ENCODE data around the gene FOXF2. TPM values are rescaled to one million over a fixed set of nuclear protein-coding genes. Genes with fewer than 3 reads are reported as not detected.

The FOXF2 gene
- total and polyA plus RNA-seq, 2 donors (not counting 3 experiments of a cell fraction or from before 2014, with no cell fraction given): not detected

DNA sequence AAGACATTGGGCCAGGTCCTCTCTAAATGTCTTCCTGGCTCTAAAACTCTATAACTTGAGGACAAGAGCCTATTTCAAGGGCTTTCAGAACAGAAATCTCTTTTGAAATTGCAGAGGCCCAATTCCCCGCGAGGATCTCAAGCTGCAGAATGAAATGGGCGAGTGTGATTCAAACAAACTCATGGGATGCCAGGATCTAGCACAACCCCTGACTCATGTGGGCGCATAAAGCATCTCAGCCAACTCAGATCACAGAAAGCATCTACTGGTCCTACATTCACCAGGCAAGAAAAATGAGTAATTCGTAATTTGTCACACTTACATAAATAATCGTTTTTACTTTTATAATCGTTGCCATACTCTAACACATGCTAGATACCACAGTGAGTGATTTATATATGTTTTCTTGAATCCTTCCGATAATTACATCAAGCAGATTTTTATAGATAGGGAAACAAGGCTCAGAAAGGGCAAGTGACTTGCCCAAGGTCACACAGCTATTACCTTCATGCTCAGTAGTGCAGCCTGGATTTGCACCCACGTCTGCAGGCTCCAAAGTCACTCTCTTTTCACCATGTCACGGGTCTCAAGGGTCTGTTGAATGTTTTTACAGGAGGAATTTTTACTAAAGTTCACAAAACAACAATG is 26.2 kb downstream of the FOXF2 start:
- ChIA-PET POLR2A (no interaction called here), CTCF (interaction anchor here (1.9 kb wide), 1 partner anchor 19 kb away, joined by 6 read pairs; no protein-coding TSS in a partner anchor)
- H3K9me3 ChIP-seq (replicated peaks; ENCODE audit: control insufficient read depth, insufficient read depth, low read length): no peaks in the 10 kb centered on the region
- H3K4me2 ChIP-seq (ENCODE audit: insufficient read depth, low read length): no peak overlapping the region
- H3K27me3 ChIP-seq (ENCODE audit: control insufficient read depth in 2 of 2, insufficient read depth in 2 of 2, low read length in 2 of 2): no peaks in the 10 kb centered on the region
- FAIRE-seq (no peak), DNase-seq (ENCODE audit: low read depth, low spot score) (no peak)
- intact Hi-C loops (cut with micrococcal nuclease): no loop called here
- no peak overlapping the region for H2AFZ ChIP-seq (ENCODE audit: low read depth, low read length)
- H4K20me1 ChIP-seq (replicated peaks; ENCODE audit: control insufficient read depth, extremely low read depth, insufficient read depth, low read length): no peaks in the 10 kb centered on the region
- H3K36me3 ChIP-seq (ENCODE audit: control insufficient read depth in 2 of 2, extremely low read depth in 1 of 2, insufficient read depth in 2 of 2, low read length in 2 of 2): no peaks in the 10 kb centered on the region
- no TSS peak for BruUV-seq (replicated peaks)
- H3K9ac ChIP-seq (replicated peaks; ENCODE audit: extremely low read depth, insufficient read depth, low read length): no peak overlapping the region
- no peak overlapping the region for H3K4me3 ChIP-seq (replicated peaks in 1 of 3; ENCODE audit: insufficient read depth in 1 of 3, low read depth in 1 of 3, low read length in 3 of 3)
- no peaks in the 10 kb centered on the region for H3K9me1 ChIP-seq (replicated peaks; ENCODE audit: control insufficient read depth, extremely low read depth, insufficient read depth, low read length)
- TF ChIP-seq GATA2 (IDR thresholded peaks at IDR 0.05; ENCODE audit: insufficient read depth, insufficient read length, low read depth, low read length): no peak
- TF ChIP-seq, protein P1, sequence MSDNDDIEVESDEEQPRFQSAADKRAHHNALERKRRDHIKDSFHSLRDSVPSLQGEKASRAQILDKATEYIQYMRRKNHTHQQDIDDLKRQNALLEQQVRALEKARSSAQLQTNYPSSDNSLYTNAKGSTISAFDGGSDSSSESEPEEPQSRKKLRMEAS (IDR thresholded peaks at IDR 0.05; ENCODE audit: insufficient read depth, insufficient read length): no peak
- no peak for TF ChIP-seq FOS (IDR thresholded peaks at IDR 0.05; ENCODE audit: borderline replicate concordance, insufficient read depth, low read length)
- no peak for TF ChIP-seq MYC (IDR thresholded peaks at IDR 0.05; ENCODE audit: low read depth, low read length)
- TF ChIP-seq, protein P2, sequence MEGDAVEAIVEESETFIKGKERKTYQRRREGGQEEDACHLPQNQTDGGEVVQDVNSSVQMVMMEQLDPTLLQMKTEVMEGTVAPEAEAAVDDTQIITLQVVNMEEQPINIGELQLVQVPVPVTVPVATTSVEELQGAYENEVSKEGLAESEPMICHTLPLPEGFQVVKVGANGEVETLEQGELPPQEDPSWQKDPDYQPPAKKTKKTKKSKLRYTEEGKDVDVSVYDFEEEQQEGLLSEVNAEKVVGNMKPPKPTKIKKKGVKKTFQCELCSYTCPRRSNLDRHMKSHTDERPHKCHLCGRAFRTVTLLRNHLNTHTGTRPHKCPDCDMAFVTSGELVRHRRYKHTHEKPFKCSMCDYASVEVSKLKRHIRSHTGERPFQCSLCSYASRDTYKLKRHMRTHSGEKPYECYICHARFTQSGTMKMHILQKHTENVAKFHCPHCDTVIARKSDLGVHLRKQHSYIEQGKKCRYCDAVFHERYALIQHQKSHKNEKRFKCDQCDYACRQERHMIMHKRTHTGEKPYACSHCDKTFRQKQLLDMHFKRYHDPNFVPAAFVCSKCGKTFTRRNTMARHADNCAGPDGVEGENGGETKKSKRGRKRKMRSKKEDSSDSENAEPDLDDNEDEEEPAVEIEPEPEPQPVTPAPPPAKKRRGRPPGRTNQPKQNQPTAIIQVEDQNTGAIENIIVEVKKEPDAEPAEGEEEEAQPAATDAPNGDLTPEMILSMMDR (IDR thresholded peaks at IDR 0.05; ENCODE audit: extremely low read depth in 1 of 2, insufficient read depth in 1 of 2, low read depth in 1 of 2, low read length in 2 of 2): no peak
- TF ChIP-seq POLR2A (IDR thresholded peaks at IDR 0.05; ENCODE audit: low read depth, low read length): no peak
- TF ChIP-seq JUN (IDR thresholded peaks at IDR 0.05; ENCODE audit: borderline replicate concordance, insufficient read depth, insufficient read length, low read depth): no peak
- TF ChIP-seq EZH2 (IDR thresholded peaks at IDR 0.05; ENCODE audit: borderline replicate concordance, low read depth, low read length, severe bottlenecking): no peak
- TF ChIP-seq POLR2AphosphoS5 (IDR thresholded peaks at IDR 0.05; ENCODE audit: insufficient read depth, low read depth, low read length): no peak
- dilution Hi-C loops (cut with MboI; ENCODE audit: extremely low pct_ligation_motif_present, low sequenced_read_pairs): no loop called here
- H3K4me1 ChIP-seq (ENCODE audit: control insufficient read depth, extremely low read depth, insufficient read depth, low read length): no peaks in the 10 kb centered on the region
- no peak overlapping the region for H3K27ac ChIP-seq (ENCODE audit: insufficient read depth, low read depth, low read length)
- H3K79me2 ChIP-seq (ENCODE audit: control insufficient read depth, insufficient read depth, low read length): no peaks in the 10 kb centered on the region
